ENCODE data around the gene WIPF3.
A peak's percentile ranks its signal among the peaks of the same experiment; 100 is the strongest.

Gene WIPF3

DNA sequence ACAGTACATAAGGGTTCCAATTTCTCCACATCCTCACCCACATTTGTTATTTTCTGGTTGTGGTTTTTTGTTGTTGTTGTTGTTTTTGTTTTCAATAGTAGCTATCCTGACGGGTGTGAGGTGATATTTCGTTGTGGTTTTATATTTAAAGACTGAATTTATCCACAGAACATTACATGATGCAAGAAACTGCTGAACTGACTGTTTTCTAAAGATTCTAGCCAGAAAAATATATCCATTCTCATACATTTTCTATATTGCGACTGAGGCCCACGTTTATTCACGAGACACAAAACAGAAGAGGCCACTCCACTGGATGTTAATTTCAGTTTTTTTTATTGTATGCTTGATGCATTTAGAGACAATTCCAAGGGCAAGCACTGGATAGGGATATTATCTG lies 113.5 kb downstream of the WIPF3 start:
- no peak for DNase-seq

DNA sequence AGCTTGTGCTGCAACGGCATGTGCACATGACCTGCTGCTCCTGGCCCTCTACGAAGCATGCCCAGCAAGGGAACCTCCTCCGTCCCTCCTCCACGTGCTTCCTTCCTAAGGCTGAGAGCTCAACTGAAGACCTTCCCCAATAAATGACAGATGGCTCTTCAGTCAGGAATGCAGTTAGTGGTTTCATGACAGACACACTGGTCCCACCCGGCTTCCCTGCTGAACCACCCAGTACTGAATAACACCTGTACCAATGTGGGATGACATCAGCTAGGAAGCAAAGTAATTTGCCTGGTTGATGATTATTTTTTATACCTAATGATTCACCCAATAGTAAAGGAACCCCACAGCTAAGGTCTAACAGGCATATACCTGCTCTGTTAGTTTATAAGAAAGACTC lies 114.2 kb downstream of the WIPF3 start:
- DNase-seq: no peak

DNA sequence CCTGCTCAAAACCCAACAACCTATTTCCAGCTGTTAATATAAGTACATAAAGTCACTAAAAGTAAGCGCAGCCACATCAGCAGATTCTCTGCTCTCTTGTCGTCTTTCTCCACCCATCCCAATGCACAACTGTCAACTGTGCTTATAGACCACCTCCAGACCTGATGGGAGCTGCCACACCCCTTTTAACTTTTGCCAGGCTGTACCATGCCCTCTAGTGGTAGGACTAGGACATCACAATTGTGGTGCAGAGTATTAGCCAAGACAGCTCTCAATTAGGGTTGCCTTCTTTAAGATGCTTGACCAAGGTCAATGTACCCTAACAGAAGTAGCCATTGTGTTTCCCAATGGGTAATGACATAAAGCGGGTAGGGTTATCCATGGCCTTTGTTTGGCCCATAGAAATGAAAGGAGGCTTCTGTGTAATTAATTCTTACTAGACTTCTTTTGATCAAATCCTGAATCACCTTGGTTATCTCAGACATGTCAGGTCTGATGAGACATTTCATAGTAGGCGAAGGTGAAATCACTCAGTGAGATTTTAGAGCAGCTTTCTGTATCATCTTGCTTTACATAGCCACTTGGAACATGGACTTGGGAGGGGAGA lies 115.2 kb downstream of the WIPF3 start:
- DNase-seq: peak; percentile 34

DNA sequence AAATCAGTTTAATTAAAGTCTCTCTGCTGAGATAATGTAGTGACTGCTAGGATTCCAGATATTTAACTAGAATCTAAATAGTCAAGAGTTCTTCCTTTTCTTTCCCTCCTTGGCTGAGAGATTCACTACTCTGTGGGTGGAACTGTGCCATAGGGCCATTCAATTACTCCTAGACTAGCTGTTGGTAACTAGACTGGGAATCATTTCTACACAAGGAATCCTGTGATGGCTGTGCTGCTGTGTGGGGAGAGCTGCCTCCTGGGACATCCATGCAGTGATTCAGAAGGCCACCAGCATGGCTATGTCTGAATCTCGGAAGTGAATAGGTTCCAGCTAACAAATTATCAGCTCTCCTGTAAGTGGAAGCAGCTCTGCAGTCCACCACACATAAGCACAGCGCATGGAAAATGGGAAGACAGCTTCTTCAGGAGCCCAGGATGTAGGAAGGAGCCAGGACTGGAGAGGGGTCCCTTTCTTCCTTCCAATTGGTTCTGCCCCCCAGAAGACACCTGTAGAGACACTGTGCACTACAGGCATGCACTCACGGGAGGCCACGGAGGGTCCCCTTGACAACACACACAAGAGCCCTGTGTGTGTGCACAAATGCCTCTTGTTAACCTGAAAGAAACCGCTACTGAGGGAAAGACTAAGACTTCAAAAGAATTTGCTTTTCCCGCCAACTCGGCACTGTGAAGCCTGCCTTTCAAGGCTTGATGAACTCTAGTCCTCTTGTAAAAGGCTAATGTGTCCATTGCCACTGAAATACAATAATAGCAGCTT lies 116.8 kb downstream of the WIPF3 start:
- no peak for DNase-seq

DNA sequence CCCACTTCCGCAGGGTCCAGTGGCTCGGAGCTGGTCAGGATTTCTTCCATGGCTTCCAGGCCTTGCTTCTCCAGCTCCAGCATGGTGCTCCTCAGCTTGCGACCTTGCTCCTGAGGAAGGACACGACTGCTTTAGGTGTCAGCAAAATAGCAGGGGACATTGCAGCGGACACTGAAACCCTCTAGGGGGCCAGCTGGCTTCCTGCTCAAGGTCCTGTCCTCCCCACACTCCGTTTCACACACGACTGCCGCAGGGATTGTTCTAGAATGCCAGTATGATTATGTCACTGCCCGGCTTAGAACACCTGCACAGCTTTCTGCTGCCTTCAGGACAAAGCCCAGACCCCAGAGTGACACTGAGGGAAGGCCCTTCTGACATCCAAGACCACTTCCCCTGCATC lies 117.7 kb downstream of the WIPF3 start:
- DNase-seq: no peak

DNA sequence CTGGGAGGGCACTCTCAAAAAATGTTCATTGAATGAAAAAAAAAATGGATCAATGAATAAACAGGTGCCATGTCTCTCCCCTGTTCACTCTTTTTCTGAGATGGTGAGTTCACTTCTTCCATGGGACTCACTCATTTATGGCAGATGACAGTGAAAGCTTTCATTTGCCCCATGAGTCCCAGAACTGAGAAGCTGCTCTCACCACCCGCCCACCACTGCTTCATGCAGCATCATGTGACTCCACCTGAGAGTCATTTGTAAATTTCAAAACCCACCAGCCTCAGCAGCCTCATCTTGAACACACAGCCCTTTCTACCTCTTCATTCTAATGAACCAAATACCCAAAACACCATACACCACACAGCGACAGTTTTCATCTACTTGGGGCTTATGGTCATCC lies 118.4 kb downstream of the WIPF3 start:
- DNase-seq: no peak

DNA sequence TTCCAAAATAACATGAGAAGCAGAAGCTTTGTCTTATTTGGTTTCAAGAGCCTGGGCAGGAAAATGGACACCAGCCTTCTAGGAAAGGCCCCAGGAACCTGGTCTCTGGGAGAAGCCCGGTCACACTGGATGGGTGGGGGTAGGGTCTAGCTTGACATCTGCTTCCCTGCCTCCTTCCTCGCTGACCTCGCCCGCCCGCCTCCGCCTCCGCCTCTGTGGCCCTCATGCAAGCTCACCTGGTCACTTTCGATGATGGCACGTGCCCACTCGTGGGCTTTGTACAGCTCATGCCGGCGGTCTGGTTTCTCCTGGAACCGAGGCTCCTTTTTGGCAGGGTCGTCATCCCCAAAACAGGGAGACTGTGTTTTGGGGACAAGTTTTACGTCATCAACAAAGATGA lies 119.9 kb downstream of the WIPF3 start:
- DNase-seq: no peak

DNA sequence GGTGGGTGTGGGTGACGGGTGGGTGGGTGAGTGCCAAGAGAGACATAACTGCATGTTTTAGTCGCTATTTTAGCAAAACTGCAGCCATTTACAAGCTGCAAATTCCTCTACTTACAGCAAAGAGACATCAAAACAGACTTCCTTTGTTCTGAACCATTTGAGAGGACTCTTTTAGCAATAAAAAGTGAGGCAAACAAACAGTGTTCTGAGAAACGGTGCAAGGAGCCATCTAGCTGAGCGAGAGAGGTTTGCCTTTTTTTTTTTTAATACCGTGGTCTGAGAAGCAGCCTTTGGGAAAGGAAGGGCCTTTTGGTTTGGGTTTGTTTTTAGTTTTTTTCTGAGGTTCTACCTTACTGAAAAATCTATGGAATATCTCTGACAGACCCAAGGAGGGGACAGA lies 120.4 kb downstream of the WIPF3 start:
- DNase-seq: no peak

DNA sequence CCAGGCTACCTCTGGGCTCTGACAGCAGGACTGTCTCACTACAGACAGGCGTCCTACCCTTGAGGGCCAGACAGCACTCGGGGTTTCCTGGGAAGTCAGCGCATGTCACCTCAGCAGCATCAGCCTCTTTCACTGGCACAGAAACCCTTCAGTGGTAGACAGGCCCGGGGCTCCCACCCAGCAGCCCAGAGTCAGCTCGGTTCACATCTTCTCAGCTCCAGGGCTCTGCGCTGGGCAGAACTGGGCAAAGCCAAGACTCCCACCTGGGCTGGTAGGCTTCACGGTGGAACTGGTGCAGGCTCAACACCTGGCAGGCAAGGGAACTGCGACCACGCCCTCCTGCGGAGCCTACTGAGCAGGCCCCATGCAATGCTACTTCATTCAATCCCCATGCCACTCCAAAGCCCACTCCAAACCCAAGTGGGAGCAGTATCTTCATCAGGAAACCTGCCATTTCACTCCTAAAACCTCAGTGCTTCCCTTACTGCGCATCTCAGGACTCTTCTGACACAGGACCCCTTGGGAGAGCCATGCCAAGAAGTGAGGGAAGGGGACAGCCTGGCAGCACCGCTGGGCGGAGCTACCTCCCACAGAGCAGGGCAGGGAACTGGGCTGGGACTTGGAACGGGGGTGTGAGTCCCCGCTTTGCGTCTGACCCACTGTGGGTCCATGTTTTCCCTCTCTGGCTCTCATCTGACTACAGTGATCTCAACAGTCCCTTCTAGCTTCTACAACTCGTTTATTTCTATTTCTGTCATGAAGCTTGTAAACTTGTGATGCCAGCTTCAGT lies 122.9 kb downstream of the WIPF3 start:
- DNase-seq: no peak

DNA sequence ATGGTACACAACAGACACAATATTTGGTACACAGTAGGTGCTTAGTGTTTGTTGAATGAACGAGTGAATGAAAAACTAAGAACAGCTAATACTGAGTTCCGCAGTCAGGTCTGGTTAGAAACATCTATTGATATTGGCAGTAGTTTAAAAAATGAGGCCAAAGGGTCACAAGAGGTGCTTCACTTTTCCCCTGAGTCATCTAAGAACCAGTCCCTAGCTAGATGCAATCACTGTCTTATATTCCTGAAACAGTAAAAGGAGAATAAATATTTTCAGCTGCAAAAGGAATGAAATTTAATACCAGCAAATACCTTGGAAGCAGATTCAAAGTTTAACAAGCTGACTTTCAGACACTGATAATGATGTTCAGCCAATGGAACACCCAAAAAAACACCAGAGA lies 128.8 kb downstream of the WIPF3 start:
- DNase-seq: no peak

DNA sequence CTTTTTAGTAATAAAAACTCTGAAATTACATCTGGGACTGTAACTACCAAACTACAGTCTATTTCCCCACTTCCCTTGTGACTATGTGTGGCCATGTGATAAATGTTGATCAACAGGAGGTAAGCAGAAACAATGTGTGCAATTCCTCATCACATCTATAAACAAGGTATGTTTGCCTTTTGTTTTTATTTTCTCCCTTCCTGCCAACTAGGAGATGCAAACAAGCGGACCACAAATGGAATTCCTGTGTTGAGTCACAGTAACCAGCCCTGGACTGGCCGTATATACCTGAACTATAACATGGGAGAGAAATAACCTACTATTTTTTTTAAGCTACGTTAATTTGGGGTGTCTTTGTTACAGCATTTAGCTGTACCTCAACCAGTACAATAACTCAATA lies 130.8 kb downstream of the WIPF3 start:
- no peak for DNase-seq

DNA sequence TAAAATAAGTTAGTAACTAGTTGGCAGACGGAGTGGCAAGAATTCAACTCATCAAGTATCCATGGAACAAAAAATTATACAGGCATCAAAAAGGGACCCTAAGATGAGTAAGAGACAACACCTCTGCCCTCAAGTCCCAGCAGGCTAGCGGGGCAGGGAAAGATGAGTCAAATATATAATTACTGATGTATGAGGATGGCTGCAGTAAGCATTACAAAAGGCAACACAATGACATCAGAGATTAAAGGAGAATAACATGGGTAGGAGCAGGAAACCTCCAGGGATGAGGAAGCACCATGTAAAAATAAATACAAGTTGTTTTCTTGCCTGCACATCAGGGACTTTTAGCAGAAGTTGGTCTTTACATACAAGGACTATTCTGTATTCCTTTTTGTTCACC lies 133.9 kb downstream of the WIPF3 start:
- DNase-seq: no peak

DNA sequence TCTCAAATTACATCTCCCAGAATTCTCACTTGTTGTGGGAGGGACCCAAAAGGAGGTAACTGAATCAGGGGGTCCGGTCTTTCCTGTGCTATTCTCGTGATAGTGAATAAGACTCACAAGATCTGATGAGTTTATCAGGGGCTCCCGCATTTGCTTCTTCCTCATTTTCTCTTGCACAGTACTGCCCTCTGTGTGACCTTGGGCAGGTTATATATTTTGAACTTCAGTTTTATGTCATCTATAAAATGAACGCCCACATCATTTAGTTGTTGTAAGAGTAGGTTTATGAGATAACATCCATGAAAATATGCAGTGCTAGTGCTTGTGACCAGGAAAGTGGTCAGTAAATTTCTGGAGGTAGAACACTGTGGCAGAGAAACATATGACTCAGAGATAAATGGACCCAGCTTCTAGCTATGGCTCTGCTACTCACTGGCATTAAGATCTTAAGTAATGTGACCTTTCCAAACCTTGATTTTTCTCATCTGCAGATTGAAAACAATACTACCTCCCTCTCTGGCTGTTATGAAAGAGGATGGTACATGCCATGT lies 139.0 kb downstream of the WIPF3 start:
- no peak for DNase-seq

DNA sequence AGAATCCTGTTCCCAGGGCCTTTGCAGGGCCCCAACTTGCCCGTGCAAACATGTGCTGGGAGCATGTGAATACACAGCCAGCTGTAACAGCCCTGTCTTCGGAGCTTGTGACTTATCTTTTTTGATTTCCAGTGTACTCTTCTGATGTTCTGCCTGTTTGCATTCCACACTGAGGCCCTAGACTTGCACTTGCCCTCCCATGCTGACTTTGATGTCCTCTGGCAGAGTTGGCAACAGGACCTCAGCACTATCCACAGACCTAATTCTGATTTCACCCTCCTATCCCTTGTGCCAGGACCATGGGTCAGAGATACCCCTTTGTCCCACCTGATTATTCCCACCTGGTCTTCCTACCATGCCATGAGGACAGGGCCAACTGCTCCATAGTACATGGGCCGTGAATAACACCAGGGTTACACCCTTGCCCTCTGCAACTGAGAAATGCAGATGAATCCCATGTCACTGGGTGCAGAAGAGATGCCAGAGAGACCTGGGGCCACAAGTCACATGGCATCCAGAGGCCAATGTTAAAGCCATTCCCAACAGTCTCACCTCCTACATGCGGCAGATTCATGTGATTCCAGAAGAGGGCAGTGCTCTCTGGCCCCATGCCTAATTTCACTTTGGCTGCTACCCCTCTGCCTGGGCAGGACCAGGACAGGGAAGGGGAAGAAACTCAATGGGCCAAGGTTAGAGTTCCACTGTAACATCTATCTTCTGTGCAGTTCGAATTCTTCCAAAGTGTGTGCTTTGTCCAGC lies 140.3 kb downstream of the WIPF3 start:
- no peak for DNase-seq

DNA sequence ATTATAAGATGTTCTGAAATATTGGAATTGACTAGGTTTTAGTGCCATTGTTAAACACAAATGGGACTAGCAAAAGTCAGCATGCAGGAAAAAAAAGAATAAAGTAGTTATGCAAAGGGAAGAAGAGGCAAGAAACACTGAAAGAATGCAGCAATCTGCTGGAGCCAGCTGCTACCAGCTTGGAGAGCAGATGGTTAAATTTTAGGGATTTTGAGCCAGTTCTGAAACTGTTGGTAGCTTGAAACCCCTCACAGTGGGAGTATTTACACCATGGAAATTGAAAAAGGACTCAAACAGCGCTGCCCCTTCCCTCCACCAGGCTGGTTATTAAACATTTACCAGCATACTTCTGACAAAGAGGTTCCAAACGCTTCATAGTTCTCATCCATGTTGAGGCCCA lies 142.3 kb downstream of the WIPF3 start:
- no peak for DNase-seq

DNA sequence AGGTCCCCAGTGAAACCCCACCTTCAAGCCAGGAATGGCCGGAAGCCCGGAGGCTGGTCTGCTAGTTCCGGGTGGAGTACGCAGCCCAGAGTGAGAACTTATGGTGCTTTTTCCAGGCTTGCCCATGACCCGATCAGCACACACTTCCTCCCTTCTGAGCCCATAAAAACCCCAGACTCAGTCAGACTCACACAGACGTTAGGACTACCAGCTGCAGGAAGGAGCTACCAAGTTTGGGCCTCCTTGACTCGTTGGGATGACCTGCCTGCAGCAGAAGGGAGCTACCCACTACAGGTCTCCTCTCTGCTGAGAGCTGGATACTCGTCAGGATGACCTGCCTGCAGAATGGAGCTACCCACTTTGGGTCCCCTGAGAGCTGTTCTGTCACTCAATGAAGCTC lies 144.2 kb downstream of the WIPF3 start:
- DNase-seq: no peak

DNA sequence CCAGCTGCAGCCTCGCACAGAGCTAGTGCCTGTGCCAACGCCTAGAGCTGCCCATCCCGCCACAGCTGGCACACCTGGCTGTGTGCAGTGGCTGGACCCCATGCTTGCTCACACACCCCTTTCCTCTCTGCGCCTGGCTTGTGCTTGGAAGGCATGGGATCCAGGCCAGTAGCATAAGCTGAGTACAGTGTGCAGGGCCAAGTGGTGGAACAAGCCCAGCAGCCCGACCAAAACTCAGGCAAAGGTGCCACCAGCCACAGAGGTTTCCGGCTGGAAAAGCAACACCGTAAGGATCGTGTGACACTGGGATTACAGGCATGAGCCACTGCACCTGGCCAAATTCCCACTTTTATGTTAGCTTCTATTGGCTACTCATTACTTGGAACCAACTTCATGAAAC lies 144.9 kb downstream of the WIPF3 start:
- no peak for DNase-seq

DNA sequence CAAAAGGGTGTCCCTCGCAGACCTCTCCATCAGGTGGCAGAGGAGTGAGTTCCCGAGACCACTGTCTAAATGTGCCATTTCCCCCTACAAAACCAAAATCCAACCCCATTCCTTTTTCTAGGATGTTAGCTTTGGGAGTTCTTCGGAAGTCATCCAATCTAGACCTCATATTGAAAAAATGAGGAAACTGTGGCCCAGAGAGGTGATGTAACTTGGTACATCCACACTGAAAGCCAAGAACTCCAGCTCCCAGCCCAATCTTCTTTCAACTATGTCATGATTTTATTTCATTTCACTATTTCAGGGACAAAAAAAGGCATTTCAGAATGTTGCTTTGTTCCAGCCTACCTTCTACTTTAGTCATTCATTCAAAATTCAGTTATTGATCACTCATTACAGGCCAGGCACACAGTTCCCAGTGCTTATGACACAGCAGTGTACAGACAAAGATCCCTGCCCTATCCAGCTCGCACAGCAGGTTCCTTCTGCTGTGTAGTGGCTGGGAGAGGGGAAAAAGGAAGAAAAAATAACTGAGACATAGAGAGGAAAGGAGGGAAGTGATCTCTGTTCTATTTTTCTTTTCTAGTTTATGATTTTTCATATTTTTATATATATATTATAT lies 147.5 kb downstream of the WIPF3 start:
- no peak for DNase-seq

DNA sequence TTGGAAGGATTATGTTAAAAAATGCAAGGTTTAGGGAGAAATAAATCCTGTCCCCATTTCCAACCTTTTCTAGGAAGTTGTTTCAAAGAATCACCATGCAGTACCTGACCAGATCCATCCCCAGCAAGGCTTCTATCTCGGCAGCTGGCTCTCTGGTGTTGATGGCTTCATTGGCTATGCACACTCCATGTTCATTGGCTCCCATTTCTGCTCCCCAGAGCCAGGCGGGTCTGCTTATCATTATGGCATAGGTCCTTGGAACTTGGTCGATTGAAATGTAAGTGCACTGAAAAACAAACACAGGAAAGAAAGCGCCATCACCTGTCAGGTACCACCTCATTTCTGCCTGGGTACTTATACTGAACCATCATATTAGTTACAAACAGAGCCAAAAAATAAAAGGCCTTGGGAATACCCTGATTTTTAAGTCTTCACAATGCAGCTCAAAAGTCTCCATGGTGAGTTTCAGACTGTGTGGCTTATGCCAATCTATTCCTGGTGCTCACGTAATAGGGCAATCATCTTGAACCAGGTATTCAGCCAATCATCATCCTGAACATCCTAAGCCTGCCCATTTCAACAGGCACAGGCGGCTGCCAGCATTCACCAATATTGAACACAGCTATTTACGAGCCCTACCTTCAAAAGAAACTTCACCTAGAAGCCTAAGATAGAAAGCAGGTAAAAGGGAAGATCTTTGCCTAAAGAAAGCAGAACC lies 148.9 kb downstream of the WIPF3 start:
- no peak for DNase-seq

DNA sequence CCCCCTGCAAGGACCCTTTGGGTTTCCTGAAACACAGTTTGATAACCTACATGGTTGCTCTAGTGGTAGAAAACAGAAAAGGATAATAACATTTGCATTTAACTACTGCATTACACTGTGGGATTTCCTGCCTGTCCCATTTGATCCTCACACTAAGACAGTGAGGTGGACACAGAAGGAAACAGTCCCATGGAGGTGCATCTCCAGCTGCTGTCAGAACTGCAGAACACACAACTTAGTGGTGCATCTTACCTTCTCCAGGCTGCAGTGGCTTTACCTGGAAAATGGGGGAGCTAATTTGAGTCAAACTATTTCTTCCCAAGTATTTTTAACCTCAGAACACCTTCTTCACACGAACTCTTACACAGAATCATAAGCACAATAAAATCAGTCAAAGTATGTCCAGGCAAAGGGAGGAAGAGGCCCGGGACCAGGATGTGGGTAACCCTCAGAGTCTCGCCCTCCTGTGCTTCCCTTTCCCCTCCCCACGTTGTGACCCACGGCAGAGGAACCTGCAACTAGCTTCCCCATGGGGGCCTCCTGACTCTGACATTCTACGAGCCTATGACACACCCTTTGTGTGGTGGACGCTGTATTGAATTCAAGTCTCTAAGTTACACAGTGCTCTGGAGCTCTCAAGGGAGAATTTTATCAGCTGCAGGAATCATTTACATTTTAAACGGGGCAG lies 149.6 kb downstream of the WIPF3 start:
- peak; percentile 58 for DNase-seq

DNA sequence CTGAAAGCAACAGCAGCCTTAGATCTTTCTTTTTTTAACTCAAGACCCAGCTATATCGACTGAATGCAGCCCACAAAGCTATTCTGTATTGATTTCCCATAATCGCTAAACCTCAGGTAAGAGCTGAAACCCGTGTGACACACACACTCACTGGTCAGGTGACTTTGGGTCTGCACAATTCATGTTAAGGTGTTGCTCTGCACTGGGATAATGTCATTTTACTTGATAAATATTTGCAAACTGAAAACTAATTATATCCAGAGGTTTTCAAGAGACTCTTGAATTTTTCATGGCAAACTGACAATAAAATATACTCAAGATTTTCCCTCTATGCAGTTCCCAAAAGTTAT lies 150.2 kb downstream of the WIPF3 start:
- no peak for DNase-seq
